ENCODE data around the gene GGTLC2.
"Not testable (repeated sequence)": the region's sequence is repeated elsewhere in the genome, so short reads cannot be mapped to it uniquely, and the experiment has no call there.

GRCh38 chr22:22651593-22651992 lies 7.2 kb downstream of the GGTLC2 start:
- TF ChIP-seq CTCF, POLR2A (IDR thresholded peaks at IDR 0.05): not testable (repeated sequence)

All from lower leg skin (tissue), 3 donors.